HT-29 (cell line): ENCODE measurements around the gene SDCBP2. TPM values are rescaled to one million over a fixed set of nuclear protein-coding genes. Genes with fewer than 3 reads are reported as not detected.

Experiments
- DNase-seq: peaks from one replicate; pipeline ENCODE4 v3.0.0-alpha.2; 2015; ENCODE audit warnings: low spot score
- total RNA-seq: library from RNA; depleted of rRNA; stranded (reverse); fragments of >200 nt; shearing (Covaris generic); gene quantifications from 2 replicates; pipeline ENCODE4 v1.2.3, GENCODE V29; 2014; rRNA removed

The SDCBP2 gene
- total RNA-seq, 1 experiment from 2014 or later: 22.4 TPM

GRCh38 chr20:1275919-1276318, 53.0 kb downstream of the SDCBP2 start:
- DNase-seq: no peak

DNA sequence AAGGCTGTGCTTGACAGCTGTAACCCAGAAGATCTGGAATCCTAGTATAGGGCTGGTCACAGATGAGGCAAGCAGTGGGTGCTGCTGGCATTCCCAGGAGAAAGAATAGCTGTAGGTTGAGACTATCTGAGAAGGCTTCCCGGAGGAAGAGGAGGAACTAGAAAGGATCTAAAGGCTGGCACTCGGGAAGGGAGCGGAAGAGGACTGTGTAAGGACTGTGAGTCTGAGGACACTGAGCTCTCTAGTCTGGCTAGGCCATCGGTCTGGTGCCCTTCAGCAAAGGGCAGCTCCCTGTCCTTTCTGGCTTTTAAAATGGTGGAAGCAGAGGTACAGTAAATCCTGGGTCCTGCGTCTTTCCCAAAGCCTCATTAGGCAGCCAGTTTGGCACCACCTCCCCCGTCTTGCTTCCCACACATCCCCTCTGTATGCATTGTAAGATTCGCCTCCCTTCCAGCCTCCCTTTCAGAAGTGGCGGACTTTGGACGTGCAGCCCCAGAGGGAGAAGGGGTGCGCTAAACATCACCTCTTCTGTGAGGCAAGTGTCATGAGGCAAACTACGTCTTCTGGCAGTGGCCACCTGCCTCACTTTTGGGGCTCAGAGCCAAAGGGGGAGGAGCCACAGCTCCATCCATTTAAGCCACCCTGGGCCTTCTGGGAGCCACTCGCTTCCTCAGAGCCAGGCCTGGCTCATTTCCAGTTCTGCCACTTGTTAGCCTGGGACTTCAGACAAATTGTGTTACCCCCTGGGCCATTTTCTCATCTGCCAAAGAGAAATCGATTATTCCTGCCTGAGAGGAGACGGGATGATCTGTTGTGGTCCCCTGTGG, 54.2 kb downstream of the SDCBP2 start:
- peak; percentile 18 for DNase-seq

GRCh38 chr20:1273366-1273765, 55.6 kb downstream of the SDCBP2 start:
- DNase-seq: no peak

GRCh38 chr20:1272368-1273100, 56.4 kb downstream of the SDCBP2 start:
- DNase-seq: no peak

DNA sequence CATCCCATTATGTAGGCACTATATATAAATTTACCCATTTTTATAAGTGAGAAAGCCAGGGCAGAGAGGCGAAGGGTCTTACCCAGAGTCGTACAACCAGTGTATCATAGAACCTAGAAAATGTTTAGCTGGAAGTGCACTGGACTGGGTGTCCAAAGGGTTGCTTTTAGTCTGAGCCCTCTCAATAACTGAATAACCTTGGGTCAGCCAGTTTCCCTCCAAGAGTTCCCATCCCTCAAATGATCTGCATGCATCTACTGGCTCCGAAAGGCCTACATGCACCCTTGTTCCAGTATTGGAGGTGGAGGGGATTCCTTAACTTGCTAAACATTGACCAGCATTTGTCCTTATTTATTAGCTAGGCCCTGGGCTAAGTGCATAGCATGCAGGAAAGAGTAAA, 59.1 kb downstream of the SDCBP2 start:
- DNase-seq: no peak

GRCh38 chr20:1269235-1269634, 59.7 kb downstream of the SDCBP2 start:
- no peak for DNase-seq

- no peak for DNase-seq
Observed at GRCh38 chr20:1267809-1268374, 61.0 kb downstream of the SDCBP2 start.

- no peak for DNase-seq
Observed at GRCh38 chr20:1267161-1267560, 61.8 kb downstream of the SDCBP2 start.

- no peak for DNase-seq
Observed at GRCh38 chr20:1266167-1266973, 62.6 kb downstream of the SDCBP2 start, which contains the start of gene SNPH. Gene SNPH, plus strand, starts transcription at chr20:1266294. Its CDS starts 29,946 bp downstream, at chr20:1296240.

DNA sequence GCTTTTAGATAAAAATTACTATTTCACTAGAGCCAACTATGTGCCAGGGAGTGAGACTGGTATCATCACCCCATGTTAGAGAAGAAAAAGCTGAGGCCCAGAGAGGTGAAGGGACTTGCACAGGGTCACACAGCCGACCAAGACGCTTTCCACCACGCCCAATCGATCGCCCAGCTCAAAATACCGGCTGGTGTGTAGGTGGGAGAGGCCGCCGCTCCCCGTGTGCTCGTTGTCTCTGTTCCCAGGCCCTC, 63.1 kb downstream of the SDCBP2 start:
- DNase-seq: no peak

DNA sequence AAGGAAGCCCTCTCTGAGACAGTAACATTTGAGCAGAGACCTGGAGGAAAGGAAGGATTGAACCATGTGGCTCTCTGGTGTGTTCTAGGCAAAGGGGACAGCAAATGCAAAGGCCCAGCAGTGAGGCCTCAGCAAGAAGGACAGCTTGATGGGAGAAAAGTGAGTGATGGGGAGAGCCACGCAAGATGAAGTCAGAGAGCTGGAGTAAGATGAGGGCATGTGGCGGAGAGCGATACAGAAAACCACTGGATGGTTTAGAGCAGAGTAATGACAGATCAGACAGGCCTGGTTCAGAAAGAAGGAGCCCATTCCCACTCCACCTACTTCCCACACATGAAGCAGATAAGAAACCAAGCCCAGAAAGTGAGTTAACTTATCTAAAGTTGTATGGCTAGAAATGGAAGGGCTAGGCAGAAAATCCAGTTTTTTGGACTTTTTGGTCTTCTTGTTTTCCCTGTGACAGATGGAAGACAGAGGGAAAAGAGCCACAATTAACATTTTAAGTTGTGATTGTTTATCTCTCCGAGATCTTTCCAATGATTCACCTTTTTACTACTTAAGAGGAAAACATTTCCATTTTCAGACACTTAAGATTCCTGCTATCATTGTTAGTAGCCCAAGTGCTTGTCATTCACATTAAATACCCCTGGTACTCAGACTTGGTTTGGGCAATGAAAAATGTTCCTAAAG, 63.6 kb downstream of the SDCBP2 start:
- DNase-seq: no peak

DNA sequence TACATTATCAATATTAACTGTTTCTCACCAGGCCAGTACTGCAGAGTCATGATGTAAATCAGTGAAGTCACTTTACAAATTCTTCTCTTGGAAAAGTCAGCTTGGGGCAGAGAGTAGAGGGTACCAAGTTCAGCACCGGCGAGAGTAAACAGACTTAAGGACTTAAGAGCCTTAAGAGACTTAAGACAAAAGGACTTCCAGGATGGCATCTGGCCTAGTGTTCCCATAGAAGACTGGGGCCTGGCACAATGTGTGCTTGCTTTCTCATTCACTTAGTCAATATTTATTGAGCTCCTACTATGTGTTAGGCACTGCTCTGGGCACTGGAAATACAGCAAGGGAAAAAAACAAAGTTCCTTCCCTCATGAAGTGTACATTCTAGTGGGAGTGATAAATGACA, 64.2 kb downstream of the SDCBP2 start:
- DNase-seq: no peak

DNA sequence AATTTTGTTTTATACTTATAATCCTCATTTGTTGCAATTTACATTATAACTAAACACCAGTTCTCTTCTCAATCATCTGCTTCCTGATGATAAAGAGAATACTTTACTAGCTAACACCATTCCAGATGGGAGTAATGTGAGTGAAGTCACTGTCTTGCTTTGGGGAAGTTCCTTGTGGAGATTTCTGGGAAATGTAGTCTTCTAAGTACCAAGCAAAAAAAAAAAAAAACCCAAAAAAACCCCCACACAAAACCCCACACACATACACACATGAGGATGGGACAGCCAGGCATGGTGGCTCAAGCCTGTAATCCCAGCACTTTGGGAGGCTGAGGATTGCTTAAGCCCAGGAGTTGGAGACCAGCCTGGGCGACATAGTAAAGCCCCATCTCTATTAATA, 65.1 kb downstream of the SDCBP2 start:
- DNase-seq: no peak

Other genes with a start within 250 kb of the SDCBP2 start
- 47.2 and 50.7 TPM in 2 replicates for gene PSMF1, start 210.5 kb downstream of the SDCBP2 start, total RNA-seq
- gene TMEM74B, start 144.2 kb downstream of the SDCBP2 start, total RNA-seq: 8.8 and 8.9 TPM in 2 replicates
- gene C20orf202, start 125.7 kb downstream of the SDCBP2 start, total RNA-seq: 0.13 TPM in 1 of 2 replicates, not detected in the other
- not detected in 2 replicates for gene RAD21L1, start 103.1 kb downstream of the SDCBP2 start, total RNA-seq
- 0.13 and 0.36 TPM in 2 replicates for gene SNPH, start 62.8 kb downstream of the SDCBP2 start, total RNA-seq
- 86.3 and 91.6 TPM in 2 replicates for gene FKBP1A, start 63.9 kb upstream of the SDCBP2 start, total RNA-seq
- gene NSFL1C, start 137.7 kb upstream of the SDCBP2 start, total RNA-seq: 38.6 and 39.9 TPM in 2 replicates
- gene SIRPB2, start 162.3 kb upstream of the SDCBP2 start, total RNA-seq: not detected in 2 replicates
- gene SIRPD, start 228.6 kb upstream of the SDCBP2 start, total RNA-seq: not detected in 2 replicates